Activated CD8-positive, alpha-beta memory T cell treated with anti-CD3 and anti-CD28 coated beads for 48 hours (primary cell): Measurements from ENCODE around the gene TMEM260.

Experiments used
- DNase-seq, 3 experiments: peaks; one replicate each; pipeline ENCODE4 v3.0.0-alpha.2; 2020; ENCODE audit warnings: low read depth in 2 of 3, low spot score in 2 of 3

TMEM260 gene

DNA sequence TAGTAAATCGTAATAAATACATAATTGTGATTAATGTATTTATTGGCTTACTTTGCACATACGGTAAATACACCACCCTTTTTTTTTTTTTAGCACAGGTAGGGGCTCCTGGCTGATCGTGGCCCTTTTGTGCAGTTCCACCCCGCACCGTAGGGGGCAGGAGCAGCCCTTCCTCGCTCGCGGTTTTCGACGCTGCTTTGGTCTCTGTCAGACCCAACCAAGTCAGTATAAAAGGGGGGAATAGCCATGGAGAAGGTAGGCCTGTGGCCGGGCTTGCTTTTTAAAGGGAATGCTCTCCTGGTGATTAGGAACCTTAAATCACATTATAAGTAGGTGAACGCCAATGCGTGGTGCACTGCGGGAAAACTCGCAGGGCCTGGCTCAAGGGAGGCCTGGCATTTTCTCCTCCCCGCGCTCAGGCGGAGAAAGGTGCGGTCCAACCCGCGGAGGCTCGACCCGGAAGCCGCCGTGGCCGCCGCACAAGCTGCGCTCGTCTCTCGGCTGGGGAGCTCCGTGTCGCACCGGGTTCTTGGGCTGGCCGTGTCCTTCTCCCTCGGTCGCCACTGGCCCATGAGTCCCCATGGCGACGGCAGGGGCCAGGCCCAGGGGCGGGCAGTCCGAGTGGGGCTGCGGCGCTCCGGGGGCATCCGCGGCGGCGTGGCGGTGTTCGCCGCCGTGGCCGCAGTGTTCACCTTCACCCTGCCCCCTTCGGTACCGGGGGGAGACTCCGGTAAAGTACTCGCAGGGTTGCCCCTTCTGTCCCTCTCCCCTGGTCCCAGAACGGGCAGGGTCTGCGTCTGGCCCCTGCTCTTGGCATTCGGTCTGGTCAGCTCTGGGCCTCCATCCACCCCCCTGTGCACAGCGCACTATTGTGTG, at the start of gene TMEM260:
Gene TMEM260, plus strand, starts transcription at position 454 of the 876 bp plus-strand sequence. Its CDS starts 117 bp downstream, at position 571.
- peak; percentile 72 to 84 (median 84) for DNase-seq

DNA sequence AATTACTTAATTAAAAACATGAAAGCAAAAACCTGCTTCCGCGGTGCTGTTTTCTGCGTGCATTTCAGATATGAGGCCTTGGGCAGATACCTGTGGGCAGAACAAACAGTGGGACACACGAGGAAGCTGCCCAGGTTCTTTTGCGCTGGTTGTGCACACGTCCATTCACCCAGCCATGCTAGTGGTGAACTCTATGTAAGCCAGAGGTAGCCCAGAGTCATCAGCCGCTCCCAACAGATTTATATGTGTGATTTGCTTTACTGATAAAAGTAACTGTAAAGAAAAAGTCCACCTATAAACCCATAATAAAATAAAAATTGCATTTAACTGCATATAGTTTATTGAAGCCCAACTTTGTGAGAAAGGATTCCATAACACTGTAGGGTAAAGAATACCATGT, 47.1 kb upstream of the TMEM260 start:
- no peak for DNase-seq

- DNase-seq: no peak
Observed at GRCh38 chr14:56534656-56535055, 44.9 kb upstream of the TMEM260 start.

- no peak for DNase-seq
Observed at GRCh38 chr14:56539862-56540261, 39.7 kb upstream of the TMEM260 start.

DNA sequence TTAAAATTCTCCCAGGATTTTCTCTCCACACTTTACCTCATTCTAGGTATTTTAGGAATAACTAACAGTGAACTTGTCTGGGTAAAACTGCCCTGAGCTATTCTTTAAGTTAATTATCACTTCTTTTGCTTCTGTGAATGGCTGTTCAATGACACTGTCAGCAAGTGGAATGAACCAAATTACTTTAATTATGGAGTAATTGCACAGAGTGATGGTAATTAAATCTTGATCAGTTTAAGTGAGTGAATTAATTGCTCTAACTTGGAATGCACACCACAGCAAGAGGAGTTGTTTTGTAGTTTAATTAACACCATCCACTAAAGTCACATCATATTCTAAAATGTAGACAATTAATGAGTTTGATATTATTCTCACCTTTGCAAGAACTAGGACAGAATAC, 36.2 kb upstream of the TMEM260 start:
- DNase-seq: no peak

DNA sequence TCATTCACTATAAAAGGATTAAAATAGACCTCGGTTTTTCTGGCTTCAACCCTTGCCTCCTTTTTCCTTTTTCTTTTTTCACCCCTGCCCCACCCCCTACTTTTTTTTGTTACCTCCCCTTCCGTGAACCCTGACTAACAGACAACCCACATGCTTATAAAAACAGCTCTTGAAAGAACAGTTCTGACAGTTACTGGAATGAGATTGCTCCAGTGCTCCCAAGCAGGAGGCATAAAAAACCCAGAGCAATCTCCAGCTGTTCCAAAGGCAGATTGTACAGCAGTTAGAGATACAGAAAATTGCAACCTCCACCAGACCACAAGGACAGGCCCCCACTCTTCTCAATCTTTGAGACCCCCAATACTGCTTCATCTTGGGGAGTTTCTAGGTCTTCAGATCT, 29.9 kb upstream of the TMEM260 start:
- no peak for DNase-seq

- DNase-seq: no peak
Observed at GRCh38 chr14:56552615-56553014, 27.0 kb upstream of the TMEM260 start.

DNA sequence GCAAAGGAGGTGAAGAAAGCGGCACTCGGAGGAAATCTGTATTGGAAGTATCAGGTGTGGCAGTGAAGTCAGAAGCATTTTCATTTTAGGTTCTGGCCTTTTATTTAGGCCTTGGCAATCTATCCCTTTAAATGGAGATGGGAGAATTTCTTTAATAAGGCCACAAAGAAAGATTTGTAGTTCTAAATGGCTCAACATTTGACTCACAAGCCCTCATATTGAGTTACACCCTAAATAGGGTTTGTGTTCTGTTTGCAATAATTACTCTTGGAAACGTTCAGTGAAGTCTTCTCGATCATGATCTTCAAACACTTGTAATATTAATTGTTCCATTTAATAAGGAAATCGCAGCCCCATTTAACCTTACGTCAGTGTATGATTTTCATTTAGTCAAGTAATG, 25.3 kb upstream of the TMEM260 start:
- no peak for DNase-seq

GRCh38 chr14:56555921-56556570, 23.6 kb upstream of the TMEM260 start:
- DNase-seq: no peak

GRCh38 chr14:56559182-56559581, 20.4 kb upstream of the TMEM260 start:
- DNase-seq: no peak

DNA sequence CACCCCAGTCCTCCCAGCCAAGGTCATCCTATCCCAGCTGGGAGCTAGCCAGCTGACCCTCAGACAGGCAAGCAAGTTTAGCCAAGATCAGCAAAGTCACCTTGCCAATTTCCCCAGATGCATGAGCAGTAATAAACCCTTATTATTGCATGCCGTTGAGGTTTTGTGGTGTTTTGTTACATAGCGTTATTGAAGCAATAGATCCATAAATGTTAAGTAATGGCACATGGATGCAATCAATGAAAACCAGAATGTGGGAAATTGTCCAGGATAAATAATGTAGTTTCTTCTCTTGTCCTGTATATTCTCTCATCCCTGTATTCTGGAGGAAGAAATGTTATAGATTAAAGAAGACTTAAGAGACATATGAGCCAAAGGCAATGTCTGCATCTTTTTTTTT, 18.0 kb upstream of the TMEM260 start:
- no peak for DNase-seq

- DNase-seq: no peak
Observed at GRCh38 chr14:56562883-56563282, 16.7 kb upstream of the TMEM260 start.

GRCh38 chr14:56569174-56569573, 10.4 kb upstream of the TMEM260 start:
- no peak for DNase-seq

- no peak for DNase-seq
Observed at GRCh38 chr14:56570295-56570694, 9.3 kb upstream of the TMEM260 start.

DNA sequence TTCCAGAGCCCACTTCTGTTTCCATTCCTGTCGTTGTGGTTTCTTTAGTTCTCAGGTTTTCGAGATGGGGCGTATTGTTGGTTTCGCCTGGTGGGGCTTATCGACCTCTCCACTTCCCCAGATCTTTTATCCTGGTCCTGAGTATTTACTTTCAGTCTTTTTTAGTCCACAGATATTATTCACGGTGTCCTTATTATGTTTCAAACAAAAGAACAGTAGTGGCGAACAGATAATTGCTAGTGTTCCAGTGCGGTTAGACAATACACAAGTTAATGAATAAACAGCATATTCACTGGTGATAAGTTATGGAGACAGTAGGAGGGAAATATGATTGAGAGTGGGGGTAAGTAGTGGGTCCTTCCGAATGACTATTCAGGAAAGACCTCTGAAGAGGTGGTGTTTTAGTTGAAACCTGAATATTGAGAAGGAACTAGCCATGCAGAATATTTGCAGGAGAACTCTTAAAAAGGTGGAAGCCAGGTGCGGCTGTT, 668 bp downstream of the TMEM260 start:
- no peak for DNase-seq

GRCh38 chr14:56581041-56581727, 1.6 kb downstream of the TMEM260 start:
- no peak for DNase-seq

- DNase-seq: no peak
Observed at GRCh38 chr14:56585461-56586084, 6.0 kb downstream of the TMEM260 start.

DNA sequence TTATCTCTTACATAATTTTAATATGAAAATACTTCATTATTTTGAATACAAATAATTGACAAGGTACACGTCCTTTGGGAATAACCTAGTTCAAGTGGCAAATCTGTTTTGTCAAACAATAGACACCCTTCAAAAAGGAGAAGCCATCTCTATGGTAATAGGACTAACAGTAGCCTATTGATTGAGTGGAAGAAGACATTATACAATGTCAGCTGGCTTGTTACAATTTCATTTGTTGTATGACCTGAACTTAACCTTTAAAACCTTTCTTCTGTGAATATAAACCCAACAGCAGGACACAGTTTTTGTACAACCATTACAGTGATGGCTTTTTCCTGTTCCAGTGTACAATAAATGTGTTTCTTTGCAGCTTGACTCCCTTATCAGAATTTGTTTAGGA, 8.1 kb downstream of the TMEM260 start:
- DNase-seq: no peak

DNA sequence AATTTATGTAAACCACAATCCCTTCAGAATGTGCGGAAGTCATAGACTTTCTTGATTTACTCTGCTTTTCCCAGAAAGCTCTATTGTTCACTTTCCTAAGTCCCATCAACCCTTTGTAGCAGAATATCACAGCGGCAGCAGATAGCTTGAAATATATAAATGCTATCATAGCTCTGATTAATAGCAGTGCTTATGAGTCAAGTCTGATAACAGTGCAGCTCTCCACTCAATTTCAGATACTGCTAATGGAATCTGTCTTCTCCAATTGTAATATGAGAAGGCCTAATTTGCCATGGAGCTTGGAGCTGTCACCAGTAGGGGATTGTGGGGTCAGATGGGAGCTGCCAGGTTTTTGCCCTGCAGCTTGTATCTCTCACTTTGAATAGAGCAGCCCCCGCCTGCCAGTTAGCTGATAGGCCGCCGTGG, 10.9 kb downstream of the TMEM260 start:
- DNase-seq: no peak

- DNase-seq: no peak
Observed at GRCh38 chr14:56592746-56593544, 13.3 kb downstream of the TMEM260 start.
